HG03045 (cell line): ENCODE results near the gene KATNAL2.
"Not testable (repeated sequence)": the region's sequence is repeated elsewhere in the genome, so short reads cannot be mapped to it uniquely, and the experiment has no call there.

Experiments used
- ATAC-seq: cut with Tn5 transposase; IDR thresholded peaks from one replicate; pipeline ENCODE4 v1.9.1; 2021; ENCODE audit warnings: mild to moderate bottlenecking, moderate library complexity; ENCODE audit not compliant: unreplicated experiment

The KATNAL2 gene

DNA sequence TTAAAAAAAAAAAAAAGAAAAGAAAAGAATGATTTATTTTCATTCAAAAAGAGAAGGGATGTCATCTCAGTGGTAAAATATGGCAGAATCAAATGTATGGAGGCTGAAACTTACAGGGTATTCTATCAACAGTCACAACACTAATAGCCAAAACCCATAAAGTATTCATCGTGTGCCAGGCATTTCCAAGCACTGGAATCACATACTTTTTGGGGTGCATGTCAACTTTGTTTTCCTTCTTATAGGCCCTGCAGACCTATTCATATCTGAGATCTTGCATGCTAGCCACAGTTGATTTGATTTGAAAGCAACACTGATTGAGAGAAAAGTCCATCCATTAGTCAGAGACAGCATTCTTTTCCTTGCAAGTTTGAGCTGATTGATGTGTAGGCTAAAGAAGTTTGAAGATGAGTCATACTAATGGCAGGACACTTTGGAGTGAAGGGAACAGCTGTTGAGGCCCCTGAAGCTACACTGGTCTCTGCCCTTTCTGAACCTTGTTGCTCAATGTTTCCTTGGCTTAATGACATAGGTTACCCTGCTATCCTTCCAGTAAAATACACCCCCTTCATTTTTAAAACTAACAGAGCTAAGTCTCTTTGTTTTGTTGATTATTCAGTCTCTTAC is 22.0 kb downstream of the KATNAL2 start:
- ATAC-seq = no peak

GRCh38 chr18:46939998-46940571 is 22.7 kb downstream of the KATNAL2 start:
- ATAC-seq = no peak

GRCh38 chr18:46942646-46943045 is 25.2 kb downstream of the KATNAL2 start:
- no peak for ATAC-seq

- peak; percentile 98 for ATAC-seq
Measured at GRCh38 chr18:46946656-46947282, 29.4 kb downstream of the KATNAL2 start.

GRCh38 chr18:46950064-46950656 is 32.8 kb downstream of the KATNAL2 start:
- no peak for ATAC-seq

DNA sequence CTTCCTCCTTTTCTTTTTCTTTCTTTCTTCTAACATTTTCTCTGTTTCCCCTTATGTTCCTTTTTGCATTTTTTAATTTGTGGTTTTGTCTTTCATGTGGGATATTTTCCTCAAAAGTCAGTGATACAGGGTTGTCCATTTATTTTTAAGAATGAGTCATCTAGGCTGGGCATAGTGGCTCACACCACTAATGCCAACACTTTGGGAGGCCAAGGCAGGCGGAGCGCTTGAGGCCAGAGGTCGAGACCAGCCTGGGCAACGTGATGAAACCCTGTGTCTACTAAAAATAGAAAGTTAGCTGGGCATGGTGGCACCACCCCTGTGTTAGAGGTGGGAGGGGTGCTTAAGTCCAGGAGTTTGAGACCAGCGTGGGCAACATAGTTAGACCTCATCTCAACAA is 35.8 kb downstream of the KATNAL2 start:
- ATAC-seq = no peak

DNA sequence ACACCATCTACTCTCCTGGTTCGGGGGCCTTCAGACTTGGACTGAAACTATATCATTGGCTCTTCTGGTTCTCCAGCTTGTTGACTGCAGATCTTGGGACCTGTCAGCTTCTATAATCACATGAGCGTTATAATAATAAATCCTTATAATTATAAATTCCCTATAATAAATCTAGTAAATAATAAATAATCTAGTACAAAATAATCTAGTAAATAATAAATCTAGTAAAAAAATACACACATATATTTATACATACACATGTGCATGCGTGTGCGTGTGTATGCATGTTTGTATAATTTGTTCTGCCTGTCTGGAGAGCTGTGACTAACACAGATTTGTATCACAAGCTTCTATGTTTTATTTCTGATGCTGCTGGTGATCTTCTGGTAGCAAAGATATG is 40.8 kb downstream of the KATNAL2 start:
- no peak for ATAC-seq

GRCh38 chr18:46963656-46964578 is 46.5 kb downstream of the KATNAL2 start:
- ATAC-seq = not testable (repeated sequence)

GRCh38 chr18:46964579-46965293 is 47.3 kb downstream of the KATNAL2 start:
- not testable (repeated sequence) for ATAC-seq

DNA sequence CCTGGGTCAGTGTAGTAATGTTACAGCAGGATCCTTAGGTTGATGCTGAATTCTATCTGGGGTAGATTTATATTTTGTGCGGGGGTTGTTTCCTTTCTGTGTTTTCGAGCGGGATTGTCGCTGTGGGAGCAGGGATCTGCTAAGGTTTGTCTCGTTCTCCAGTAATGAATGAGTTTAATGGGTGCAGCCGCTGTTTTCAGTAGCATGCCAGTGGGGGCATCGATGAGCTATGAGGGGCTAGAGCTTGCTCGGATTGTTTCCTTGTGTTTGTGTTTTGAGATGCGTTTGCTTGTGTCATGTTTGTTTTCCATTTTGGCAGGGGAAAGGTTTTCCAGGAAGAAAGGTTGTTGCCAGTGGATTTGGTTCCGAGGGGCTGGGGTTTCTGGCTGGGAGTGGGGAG is 48.9 kb downstream of the KATNAL2 start:
- ATAC-seq = not testable (repeated sequence)

DNA sequence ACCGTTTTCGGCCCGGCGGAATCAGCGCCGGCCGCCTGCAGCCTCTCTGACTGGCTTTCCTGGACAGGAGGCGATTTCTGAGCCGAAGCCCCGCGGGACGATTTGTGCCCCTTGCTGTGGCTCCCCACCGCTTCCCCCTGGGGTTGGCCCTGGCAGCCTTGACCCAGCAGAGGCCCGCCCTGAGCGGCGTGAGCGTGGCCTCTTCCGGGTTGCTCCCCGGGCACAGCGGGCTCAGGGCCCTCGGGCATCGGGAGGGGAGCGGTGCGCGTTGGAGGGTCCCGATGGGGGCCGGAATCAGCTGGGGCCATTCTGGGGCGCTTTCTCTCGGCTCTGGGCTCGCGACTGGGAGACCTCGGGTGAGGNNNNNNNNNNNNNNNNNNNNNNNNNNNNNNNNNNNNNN is 52.1 kb downstream of the KATNAL2 start:
- not testable (repeated sequence) for ATAC-seq

- ATAC-seq = not testable (repeated sequence)
Measured at GRCh38 chr18:47019870-47020269, 102.5 kb downstream of the KATNAL2 start.

DNA sequence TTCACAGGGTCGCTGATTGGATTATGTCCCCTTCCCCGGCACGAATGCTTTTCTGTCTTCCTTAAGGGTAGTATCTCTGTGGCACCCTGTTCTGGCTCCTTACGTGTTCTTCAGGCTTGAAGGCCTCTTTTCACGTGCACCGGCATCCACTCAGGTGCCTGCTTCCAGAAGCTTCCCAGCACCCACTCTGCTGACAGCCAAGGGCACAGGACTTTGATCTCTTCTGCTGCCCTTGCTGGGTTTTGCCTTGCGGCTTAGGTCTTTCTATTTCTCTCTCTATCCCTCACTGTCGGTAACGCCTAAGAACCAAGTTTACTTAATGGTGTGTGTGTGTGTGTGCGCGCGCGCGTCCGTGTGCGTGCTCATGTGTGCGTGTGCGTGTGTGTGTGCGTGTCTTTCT is 103.4 kb downstream of the KATNAL2 start:
- ATAC-seq = not testable (repeated sequence)

DNA sequence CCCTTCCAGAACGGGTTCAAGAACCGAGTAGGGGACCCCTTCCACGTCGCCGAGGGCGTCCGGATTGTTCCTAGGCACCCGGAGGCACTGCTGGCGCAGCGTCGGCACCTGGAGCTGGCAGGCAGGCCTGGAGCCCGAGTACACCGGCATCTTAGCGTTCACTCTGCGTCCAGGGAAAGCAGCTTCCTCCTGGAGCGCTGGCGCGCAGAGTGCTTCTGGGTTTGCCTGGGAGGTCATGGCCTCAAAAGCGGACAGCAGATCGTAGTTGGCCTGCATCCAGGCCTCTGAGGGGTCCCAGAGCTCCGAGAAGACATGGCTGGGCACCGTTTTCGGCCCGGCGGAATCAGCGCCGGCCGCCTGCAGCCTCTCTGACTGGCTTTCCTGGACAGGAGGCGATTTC is 105.4 kb downstream of the KATNAL2 start:
- ATAC-seq = not testable (repeated sequence)

GRCh38 chr18:47023769-47024465 is 106.5 kb downstream of the KATNAL2 start:
- not testable (repeated sequence) for ATAC-seq

DNA sequence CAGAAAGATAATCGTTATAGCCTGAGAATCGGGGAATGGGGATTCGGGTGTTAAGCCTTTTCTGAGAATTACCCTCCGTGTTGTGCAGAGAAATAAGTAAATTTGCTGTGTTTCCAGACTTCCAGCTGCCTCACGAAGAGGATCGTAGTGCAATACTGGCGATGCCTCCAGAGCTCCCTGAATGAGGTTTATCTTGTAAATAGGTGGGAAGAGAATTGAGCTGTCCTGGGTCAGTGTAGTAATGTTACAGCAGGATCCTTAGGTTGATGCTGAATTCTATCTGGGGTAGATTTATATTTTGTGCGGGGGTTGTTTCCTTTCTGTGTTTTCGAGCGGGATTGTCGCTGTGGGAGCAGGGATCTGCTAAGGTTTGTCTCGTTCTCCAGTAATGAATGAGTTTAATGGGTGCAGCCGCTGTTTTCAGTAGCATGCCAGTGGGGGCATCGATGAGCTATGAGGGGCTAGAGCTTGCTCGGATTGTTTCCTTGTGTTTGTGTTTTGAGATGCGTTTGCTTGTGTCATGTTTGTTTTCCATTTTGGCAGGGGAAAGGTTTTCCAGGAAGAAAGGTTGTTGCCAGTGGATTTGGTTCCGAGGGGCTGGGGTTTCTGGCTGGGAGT is 108.3 kb downstream of the KATNAL2 start:
- not testable (repeated sequence) for ATAC-seq

- not testable (repeated sequence) for ATAC-seq
Measured at GRCh38 chr18:47028738-47029137, 111.3 kb downstream of the KATNAL2 start.

DNA sequence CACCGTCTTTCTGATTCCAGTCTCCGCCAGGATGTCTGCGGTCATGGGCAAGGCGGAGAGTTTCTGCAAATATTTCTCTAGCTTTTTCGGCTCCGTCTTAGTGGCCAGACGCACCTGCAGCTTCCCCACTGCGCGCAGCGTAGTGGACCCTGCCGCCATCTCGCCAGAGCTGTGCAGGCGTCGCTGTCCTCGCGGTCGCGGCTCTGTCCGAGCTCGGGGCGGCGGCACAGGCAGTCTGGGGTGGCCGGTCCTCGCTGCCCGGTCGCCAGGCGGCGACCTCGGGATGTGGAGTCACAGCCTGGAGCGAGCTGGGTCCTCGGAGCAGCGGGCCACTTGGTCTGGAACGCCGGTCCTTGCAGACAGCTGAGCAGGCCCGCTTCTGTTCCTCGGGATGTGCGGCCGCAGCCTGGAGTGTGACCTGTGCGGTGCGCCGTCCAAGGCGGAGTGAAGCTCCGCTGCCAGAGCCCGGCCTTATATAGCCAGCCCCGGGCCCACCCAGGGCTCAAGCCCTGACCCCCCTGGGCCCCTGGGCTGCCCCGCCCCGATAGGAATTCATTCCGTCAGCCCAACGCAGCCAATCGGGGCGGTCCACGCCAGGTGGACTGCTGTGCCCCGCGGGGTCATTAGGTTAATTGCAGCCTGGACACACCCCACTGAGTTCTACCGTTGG is 112.4 kb downstream of the KATNAL2 start:
- not testable (repeated sequence) for ATAC-seq

DNA sequence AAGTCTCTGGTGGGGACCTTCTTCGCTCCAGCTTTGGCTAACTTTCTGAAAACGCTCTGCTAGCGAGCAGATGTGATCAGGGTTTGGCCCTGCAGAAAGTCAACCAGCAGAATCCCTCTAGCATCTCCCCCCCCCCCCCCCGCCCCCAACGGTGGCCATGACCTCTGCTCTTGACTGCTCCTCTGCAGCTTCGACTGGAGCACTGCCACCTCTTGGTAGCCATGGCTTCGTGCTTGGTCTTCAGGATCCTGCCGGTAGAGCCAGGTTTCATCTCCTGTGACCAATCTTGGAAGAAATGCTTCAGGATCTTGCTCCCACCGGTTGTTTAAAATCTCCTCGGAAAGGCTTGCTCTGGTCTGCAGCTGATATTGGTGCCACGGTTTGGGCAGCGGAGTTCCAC is 113.5 kb downstream of the KATNAL2 start:
- ATAC-seq = not testable (repeated sequence)
